ENCODE measurements around the gene KIF2C.
"Not testable (repeated sequence)": the region's sequence is repeated elsewhere in the genome, so short reads cannot be mapped to it uniquely, and the experiment has no call there.

Gene KIF2C

DNA sequence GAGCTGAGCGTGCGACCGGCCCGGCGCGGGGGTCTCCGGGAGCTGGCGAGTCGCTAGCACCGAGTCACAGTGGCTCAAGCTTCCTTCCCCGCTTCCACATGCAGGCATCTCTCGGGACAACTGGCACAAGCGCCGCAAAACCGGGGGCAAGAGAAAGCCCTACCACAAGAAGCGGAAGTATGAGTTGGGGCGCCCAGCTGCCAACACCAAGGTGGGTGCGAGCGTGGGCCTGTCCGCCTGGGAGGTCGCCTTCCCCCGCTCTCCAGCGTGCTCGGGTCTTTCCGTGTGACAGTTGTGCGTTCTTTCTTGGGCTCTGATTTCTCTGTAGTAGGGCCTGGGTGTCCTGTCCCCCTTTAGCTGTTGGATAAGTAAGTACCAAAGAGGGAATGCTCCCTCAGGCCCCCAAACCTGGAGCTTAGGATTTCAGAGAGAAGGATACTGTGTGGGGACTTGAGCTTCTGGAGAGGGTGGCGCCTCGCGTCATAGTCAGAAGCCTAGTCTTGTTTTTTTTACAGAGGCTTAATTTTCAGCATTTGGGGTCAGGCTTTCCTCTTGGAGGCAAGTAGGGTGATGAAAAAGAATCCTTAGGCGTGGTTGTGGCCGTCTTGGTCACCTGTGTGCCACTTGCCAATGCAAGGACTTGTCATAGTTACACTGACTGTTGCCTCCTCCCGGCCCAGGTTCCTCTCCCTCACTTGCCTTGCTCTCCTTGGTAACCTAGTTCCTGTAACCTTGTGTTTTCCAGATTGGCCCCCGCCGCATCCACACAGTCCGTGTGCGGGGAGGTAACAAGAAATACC, 36.5 kb downstream of the KIF2C start:
- no peak for DNase-seq (ENCODE audit: low read depth)

DNA sequence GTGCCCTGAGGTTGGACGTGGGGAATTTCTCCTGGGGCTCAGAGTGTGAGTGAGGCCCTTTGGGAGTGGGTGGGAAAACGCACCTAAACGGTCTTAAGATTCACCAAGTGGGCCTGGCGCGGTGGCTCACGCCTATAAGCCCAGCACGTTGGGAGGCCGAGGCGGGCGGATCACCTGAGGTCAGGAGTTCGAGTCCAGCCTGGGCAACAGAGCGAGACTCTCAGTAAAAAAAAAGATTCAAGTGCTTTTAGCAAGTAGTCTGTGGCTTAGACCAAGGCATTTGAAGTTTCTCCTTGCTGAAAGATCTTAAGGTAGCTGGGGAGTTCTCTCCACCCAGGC, 37.1 kb downstream of the KIF2C start:
- DNase-seq (ENCODE audit: low read depth) = no peak

DNA sequence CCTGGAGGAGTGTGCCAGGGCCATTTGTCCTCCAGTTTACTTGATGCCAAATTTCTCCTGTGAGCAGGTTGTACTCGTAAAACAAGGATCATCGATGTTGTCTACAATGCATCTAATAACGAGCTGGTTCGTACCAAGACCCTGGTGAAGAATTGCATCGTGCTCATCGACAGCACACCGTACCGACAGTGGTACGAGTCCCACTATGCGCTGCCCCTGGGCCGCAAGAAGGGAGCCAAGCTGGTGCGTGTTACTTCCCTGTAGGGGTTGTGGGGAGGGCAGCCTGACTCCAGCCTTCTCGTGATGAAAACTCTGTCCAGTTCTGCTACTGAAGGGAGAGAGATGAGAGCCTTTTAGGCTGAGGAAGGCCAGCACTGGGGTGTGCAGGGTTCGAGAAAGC, 37.9 kb downstream of the KIF2C start:
- no peak for DNase-seq (ENCODE audit: low read depth)

DNA sequence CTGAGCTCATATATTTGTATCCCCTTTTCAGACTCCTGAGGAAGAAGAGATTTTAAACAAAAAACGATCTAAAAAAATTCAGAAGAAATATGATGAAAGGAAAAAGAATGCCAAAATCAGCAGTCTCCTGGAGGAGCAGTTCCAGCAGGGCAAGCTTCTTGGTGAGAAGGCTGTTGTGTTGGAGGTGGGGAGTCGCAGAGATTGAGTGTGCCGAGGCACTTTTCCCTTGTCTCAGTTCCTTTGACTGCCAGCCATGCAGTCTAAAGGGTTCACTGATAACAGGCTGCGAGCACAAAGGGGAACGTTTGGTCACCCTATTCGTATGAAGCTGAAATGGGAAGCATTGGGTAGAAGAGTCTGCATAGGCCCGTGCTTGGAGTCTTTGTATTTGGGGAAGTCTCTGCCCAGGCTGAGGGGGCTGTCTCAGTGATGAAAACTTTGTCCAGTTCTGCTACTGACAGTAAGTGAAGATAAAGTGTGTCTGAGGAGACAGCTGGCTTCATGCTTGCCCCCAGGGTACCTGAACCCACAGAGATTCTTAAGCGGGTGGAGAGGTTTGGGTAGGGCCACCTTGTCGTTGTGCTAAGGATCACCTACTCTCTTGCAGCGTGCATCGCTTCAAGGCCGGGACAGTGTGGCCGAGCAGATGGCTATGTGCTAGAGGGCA, 38.5 kb downstream of the KIF2C start:
- DNase-seq (ENCODE audit: low read depth) = no peak

DNA sequence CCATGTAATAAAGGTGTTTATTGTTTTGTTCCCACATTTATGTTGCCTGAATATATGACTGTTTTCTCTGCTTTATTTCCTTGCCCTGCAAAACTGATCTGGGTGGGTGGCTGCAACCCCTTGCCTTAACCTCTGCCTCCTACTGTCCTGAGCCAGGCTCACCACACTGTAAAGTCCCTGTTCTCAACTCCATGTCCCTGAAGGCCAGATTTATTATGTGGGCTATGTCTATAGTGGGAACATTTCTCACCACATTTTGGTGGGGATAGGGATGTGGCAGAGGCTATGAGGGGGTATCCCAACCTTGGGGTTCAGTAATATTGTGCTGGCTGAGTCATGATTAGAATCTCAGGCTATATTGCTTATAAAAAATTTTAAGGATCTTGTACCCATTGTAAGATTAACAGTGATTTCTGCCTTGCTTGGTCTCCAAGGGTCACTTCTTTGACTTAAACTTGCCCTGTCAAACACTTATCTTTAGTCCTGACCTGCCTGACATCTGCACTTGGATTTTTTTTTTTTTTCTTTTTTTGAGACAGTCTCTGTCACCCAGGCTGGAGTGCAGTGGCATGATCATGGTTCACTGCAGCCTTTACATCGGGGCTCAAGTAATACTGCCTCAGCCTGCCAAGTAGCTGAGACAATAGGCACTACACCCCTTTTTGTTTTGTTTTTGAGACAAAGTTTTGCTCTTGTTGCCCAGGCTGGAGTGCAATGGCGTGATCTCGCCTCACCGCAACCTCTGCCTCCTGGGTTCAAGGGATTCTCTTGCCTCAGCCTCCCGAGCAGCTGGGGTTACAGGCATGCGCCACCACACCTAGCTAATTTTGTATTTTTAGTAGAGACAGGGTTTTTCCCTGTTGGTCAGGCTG, 39.3 kb downstream of the KIF2C start:
- no peak for DNase-seq (ENCODE audit: low read depth)

DNA sequence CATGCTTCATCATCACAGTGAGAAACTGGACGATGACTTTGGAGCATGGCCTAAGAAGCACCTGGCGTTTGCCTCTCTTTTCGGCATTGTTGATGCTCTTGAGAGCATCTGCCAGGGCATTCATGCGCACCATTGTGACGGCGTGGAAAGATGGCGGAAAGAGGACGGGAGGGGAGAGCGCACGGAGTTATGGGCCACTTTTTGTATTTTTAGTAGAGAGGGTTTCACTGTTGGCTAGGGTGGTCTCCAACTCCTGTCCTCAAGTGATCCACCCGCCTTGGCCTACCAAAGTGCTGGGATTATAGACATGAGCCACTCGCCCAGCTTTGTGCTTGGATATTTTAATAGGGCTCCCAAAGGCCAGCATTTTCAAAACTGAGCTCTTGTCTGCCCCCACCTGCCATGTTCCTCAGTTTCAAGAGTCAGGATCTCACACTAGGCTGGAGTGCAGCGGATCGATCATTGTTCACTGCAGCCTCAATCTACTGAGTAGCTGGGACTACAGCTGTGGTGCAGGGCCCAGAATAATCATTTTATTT, 41.0 kb downstream of the KIF2C start:
- no peak for DNase-seq (ENCODE audit: low read depth)

DNA sequence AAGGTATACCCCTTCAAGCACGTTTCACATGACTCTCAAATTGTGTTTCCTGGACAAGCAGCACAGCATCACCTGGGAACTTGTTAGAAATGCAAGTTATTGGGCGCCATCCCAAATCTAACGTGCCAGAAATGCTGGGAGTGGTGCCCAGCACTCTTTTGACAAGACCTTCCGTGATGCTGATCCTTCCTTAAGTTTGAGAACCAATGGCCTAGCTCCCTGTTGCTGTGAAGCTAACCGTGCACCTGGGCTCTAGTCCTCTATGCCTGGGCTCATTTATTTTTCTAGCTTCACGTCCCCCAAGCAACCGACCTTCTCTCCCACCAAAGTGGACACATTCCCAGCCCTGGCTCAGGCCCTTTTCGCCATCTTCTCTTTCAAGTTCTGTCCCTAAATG, 44.1 kb downstream of the KIF2C start:
- DNase-seq (ENCODE audit: low read depth) = no peak

DNA sequence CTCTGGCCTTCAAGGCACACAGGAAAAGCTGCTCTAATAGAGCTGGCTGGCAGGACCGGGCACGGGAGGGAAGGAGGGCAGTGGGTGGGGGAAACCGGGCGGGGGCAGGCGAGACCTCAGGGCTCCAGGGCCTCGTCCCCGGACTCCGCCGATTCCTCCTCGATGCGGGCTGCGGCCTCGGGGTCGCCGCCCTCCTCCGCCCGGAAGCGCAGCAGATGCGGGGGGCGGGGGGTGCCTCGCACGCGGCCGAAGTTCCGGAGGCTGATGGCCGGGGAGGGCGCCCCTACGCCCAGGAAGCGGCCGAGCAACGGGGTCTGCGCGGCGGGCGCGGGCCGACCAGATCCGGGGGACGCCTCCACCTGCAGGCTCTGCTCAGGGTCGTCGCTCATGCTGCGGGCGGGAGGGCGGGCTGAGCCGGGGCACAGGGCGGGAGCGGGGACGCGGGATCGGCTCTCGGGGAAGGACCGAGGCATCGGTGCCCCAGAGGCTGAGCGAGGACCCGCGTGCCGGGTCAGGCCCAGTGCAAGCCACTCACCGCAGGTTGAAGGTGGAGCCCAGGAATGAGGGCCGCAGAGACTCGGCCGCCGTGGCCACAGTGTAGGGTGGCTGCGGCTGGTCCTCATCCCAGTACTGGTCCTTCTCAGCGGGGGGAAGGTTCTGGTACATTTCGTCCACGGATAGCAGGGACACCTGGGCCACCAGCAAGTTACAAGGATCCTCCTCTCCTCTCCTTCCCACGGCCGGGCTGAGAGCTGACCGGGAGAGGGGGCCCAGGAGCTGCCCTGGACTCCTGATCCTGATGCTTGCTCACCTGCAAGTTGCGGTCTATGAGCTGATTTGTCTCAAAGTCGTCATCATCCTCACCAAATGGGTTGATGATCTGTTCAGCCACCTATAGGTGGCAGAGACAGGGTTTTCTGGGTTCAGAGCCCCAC, 44.7 kb downstream of the KIF2C start:
- no peak for DNase-seq (ENCODE audit: low read depth)

DNA sequence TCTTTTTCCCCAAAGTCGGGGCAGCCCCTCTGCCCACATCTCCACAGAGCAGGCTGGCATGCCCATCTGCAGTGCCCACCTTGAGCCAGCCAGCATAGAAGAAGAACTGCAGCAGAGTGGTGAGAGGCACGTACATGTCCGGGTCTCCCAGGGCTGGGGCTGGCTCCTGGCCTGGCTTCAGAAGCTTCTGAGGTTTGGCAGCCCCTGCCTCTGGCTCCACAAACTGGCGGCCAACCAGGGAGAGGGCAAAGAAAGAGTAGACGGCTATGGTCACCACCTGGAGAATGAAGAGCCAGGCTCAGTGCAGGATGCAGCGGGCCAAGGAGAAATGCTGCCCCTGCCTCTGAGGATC, 45.4 kb downstream of the KIF2C start:
- no peak for DNase-seq (ENCODE audit: low read depth)

DNA sequence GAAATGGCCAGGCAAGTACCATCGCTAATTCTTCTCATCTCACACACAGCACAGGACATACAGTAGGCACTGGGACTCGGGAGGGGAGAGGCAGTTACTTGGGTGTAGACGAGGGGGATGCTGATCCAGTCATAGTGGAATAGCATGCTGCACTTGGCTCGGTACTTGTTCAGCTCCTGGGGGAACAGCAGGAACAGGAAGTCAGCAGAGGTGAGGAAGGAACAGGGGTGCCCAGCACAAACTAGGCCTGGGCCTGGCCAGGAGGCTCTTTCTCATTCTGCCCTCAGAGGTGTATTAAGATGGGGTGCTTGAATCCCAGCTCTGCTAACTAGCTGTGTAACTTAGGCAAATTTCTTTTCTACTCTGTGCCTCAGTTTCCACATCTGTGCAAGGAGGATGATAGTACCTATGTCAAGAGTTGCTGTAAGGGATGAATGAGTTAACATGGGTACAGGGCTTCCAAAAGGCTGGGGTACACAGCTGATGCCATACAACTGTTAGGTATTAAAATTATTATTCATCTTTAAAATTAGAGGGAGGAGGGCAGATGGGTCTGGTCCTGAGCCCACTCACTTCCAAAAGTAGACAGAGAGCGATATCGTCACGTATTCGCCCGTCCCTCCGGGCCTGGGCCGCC, 46.0 kb downstream of the KIF2C start:
- no peak for DNase-seq (ENCODE audit: low read depth)

DNA sequence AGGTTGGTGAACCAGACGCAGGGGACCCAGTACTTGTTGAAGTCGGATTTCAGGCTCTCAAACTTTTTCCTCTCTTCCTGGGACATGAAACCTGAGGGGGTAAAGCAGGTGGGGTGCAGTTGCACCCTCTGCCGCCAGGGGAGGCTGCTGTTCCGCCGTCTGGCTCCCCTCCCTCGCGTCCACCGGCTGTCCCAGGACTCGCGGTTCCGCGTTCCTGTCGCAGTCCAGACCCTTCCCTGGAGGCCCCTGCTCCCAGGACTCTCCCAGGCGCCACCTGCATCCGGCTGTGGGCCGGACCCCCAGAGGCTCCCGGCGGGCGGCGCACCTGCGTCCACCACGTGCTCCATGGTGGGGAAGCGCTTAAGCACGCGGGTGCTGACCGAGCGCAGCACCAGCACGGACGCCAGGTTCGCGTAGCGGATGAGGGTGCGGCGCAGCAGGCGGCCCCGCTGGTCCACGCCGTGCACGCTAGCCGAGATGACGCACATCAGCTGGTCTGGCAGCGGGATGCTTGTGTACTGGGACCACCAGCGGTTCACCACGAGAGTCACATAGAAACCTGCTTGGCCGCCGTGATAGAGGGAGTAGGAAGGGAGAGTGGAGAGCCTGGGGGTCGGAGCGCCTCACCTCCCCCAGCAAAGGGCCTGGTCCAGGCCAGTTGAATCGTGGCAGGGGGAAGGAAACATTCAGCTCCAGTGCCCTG, 46.7 kb downstream of the KIF2C start:
- no peak for DNase-seq (ENCODE audit: low read depth)

DNA sequence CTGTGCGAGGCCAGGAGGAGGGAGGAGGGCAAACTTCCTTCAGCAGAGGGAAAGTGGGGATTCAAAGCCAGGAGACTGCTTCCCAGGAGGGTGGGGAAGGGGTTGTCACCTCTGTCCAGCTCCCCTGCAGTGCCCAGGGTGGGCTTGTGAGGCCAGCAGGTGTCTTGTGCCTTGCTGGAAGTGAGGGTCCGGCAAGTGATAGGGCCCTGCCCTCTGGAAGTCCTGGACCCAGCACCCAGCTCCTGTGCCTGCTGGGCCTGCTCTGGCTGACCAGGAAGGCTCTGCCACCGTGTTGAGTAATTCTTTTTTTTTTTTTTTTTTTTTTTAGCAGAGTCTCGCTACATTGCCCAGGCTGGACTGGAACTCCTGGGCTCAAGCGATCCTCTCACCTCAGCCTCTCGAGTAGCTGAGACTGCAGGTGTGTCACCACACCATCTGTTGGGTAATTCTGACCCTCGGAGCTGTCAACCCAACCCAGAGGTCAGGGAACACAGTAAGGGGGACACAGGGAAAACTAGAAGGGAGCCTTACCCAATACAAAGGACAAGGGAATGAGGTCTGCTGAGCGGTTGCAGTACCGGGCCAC, 47.3 kb downstream of the KIF2C start:
- DNase-seq (ENCODE audit: low read depth) = no peak

DNA sequence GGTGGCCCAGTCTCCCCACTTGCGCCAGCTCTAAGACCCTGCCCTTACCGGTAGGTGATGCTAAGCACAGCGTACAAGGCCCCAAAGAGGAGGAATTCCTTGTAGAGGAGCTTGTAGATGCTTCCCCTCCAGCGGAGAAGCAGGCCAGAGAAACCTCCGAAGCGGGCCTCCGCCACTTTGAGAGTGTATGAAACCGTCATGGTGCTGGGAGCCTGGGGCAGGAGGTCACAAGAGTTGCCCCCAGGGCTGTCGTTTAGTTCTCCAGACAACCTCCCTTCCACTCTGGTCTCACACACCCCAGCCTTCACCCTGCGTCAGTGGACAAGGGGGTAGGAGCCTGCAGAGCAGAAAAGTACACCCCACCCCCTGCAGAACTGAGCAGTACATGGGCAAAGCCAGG, 47.9 kb downstream of the KIF2C start:
- no peak for DNase-seq (ENCODE audit: low read depth)

DNA sequence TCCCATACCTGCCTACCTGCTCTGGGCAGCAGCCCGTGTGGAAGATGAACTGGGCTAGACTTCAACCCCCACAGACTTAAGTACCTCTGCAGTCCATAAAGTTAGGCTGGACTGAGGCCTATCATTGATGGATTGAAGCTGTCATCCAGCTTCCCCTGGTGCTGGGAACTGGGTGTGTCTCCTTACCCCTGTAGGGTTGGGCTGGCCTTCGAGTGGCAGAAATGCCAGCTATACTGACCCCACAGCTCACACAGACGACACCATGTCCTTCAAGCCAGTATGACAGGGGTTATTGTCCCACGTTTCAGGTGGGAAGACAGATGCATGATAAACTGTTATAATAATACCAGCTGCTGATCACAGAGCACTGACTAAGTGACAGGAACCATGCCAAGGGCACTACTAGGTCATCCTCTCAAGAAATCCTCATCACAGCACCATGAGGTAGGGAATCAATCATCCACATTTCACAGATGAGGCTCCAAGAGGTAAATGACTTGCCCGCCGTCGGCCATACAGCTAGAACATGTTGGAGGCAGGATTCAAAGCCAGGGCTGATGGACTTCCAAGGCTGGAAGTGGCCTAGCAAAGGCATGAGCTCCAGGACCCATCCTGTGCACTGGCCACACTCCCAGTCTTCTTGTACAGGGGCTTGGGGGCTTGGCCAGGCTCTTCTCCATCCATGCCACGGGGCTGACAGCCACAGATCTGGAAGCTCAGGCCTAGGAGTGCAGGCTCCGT, 48.7 kb downstream of the KIF2C start, which contains the start of gene BEST4:
Gene BEST4, minus strand, starts transcription at position 51 of the 741 bp plus-strand sequence. CDS start 465 bp downstream, outside the sequence.
- DNase-seq (ENCODE audit: low read depth) = no peak

DNA sequence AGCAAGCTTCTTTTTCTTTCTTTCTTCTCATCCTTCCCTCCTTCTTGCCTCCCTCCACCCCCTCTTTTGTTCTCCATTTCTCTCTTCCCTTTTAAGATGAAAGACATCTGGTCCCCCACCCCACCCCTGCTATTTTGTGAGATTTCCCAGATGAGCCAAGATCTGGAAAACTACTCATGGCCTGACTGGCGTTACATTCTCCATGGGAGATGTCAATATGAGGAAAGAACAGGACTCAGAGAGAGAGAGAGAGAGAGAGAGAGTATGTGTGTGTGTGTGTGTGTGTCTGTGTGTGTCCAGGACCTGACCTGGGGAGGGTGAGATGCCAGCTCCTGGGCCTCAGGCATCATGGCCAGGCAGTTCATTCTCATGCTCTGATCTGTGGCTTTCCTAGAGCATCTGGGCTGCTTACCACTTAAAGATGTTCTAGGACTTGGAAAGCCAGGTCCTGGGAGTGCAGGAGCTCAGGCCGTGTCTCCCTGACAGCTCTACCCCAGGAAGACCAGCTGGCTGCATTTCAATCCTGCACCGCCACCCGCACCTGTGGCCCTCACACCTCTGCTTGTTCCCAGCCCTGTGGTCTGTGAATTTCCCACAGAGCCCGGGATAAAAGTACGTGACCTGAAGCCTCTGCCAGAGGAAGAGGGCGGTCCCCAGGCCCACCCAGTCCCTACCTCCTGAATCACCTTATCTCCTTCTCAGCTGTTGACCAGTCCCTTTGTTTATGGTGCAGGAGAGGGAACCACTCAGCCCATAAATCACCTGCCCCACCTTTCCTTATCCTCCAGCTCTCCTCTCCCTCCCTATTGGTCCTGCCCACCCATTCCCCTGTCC, 51.5 kb downstream of the KIF2C start:
- DNase-seq (ENCODE audit: low read depth) = no peak

DNA sequence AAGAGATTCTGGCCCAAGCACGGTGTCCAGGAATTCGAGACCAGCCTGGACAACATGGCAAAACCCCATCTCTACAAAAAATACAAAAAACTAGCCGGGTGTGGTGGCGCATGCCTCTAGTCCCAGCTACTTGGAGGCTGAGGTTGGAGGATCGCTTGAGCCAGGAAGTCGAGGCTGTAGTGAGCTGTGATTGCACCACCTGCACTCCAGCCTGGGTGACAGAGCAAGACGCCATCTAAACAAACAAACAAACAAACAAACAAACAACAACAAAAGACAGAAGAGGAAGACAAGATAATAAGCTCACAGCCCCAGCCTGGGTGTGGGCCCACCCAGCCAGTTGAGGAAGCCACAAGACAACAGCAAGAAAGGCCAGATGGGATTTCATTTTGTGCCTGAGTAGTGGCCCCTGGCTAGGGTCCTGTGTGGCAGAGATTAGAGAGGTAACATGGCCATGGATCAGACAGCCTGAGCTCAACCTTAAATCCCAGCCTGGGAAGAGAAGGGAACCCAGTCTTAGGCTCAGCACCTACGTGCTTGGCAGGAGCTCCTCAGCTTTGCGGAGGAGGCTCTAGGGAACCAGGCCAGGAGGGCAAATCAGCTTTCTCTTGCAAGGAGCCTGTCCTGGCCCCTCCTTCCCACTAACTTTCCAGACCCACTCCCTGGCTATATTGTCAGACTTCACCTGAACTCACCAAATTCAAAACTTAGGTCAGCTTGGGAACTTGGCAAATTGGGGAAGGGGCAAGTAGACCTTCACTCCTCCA, 53.3 kb downstream of the KIF2C start:
- DNase-seq (ENCODE audit: low read depth) = no peak

DNA sequence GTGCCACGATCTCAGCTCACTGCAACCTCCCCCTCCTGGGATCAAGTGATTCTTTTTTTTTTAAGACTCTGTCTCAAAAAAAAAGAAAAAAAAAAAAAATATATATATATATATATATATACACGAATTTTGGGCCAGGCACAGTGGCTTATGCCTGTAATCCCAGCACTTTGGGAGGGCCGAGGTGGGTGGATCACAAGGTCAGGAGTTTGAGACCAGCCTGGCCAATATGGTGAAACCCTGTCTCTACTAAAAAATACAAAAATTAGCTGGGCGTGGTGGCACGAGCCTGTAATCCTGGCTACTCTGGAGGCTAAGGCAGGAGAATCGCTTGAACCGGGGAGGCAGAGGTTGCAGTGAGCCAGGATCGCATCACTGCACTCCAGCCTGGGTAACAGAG, 58.2 kb downstream of the KIF2C start:
- not testable (repeated sequence) for DNase-seq (ENCODE audit: low read depth)
